Left renal pelvis (tissue), 4 donors: ENCODE results near the gene TBC1D8B. TPM values are rescaled to one million over a fixed set of nuclear protein-coding genes. Genes with fewer than 3 reads are reported as not detected.

Experiments used
- DNase-seq, 4 donors: peaks; one replicate each; pipeline ENCODE4 v3.0.0-alpha.2; 2013; ENCODE audit warnings: low read depth in 4 of 4, low spot score in 3 of 4
- polyA plus RNA-seq, 4 donors: library from polyadenylated mRNA; unstranded; fragments of 120-200 nt; gene quantifications; one replicate each; pipeline ENCODE4 v1.2.1, GENCODE V29; 2013; ENCODE audit not compliant: insufficient read length in 4 of 4

Gene TBC1D8B
- polyA plus RNA-seq, 4 donors = 5.3 to 11.7 (median 6.8) TPM

- DNase-seq = no peak
These were observed 94.8 kb downstream of the TBC1D8B start for GRCh38 chrX:106897259-106897658.

- DNase-seq = no peak
These were observed 96.0 kb downstream of the TBC1D8B start for GRCh38 chrX:106898462-106898861.

DNA sequence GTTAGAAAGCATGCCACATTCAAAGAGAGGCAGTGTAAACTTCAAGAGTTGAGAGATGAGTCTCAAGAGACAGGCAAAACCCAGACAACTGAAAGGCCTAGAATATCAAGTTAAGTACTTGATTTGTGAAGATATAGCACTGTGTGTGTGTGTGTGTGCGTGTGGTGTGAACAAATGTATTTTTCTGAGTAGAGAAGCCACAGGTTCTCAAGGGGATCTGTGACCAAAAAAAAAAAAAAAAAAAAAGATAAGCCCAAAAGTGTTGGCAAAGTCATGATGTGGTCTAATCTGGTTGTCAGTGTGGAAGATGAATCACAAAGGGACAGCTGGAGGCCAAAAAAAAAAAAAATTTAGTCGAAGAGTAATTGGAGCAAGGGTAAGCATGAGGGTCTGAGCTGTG lies 96.8 kb downstream of the TBC1D8B start:
- DNase-seq = no peak

DNA sequence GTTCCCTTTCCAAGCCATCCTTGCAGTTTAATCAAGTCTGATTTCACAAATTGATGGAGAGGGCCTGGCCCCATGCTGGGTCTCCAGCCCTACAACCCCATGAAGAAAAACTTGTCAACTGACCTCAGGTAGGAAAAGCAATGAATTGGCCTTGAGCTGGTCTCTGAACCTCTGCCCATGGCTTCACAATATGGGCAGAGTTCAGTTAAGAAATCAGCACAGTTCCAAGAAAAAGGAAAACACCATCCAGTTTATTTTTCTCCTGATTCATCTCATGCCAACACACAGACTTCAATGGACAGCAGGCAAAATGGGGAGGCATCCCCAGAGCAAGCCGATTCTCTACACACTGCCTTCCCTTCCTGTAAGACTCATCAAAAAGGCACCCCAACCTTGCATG lies 97.4 kb downstream of the TBC1D8B start:
- no peak for DNase-seq

DNA sequence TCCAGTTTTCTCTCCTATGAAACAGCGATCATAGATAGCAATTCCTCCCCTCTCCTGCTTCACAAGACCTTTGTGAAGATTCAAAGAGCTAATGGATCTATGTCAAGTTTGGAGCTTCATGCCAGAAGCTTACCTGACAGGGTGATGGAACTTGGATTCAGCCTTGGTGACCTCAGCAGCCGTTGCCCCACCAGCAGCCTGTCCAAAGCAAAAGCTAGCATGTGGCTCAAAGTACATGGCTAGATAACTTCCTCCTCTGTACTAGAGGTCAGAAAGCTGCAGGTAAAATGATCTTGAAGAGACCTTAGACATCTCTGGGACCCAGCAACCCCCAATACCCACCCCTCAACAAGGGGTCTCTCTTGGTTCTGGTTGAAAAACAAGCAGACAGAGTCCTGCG lies 98.9 kb downstream of the TBC1D8B start:
- DNase-seq = no peak

DNA sequence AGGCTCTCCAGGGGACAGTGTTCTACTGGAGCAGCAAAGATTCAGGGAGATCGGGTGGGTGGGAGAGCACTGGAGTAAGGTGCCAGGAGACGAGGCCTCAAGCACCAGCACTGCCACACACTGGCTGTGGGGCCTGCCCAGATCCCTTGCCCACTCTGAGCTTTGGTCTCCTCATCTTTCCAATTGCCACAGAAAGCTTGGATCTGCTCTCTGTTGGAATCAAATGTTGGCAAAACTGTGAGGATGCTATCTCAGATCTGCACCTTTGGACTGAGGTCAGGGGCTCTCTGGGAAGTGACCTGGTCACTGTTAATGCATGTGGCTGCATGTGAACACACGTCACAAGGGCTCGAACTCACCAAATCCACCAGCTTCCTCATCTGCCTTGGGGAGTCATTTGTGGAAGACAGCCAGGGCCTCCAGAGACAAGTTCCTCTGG lies 99.3 kb downstream of the TBC1D8B start:
- no peak for DNase-seq

DNA sequence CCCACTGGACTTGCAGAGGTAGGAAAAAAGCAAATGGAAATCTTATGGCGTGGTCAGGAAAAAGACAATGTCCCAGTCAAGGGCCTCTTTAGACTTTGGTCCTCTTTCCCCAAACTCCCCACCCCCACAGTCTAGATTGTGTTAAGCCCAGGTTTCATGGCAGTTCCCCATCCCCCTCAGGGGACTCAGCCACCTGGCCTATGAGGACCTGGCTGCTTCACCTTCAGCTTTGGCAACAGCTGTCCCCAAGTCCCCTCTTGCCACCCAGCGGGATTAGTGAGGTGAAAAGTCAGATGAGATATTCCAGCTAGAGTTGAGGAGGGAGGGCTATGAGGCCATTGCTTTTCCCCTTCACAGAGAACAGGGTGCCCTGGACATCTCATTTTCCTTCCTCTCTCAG lies 100.2 kb downstream of the TBC1D8B start:
- no peak for DNase-seq

GRCh38 chrX:106903291-106903824 lies 100.9 kb downstream of the TBC1D8B start, which contains the start of gene RIPPLY1:
Gene RIPPLY1, minus strand, starts transcription at chrX:106903341. Its CDS starts 54 bp downstream, at chrX:106903287.
- no peak for DNase-seq

DNA sequence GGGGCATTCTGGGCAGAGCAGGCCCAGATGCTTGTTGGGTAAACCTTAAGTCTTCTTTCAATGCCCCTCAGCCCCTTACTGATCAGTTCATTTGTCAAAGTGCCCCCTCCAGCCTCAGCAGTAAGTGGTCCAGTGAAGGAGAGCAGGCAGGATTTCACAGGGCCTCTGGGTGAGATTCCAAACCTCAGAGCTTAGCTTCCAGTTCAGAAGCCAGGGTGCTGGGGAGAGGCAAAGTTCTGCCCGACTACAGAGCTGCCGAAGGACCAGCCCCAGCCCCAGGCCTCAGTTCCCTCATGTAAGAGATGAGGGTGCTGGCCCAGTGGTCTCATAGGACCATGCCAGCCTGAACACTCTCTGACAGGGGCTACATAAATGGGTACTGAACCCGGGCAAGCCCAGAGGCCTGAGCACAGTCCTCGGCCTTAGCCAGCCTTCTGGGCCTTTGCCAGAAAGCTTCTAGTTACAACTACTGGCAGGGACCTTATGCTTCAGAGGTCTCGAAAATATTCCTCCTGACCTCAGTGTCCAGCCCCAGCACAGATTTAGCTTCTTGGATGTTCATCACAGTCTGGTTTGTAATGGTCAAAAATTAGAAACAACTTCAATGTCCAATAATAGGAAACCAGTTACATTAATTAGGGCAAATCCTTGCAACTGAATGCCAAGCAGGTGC lies 101.5 kb downstream of the TBC1D8B start:
- DNase-seq = no peak

GRCh38 chrX:106905064-106905708 lies 102.7 kb downstream of the TBC1D8B start:
- no peak for DNase-seq

DNA sequence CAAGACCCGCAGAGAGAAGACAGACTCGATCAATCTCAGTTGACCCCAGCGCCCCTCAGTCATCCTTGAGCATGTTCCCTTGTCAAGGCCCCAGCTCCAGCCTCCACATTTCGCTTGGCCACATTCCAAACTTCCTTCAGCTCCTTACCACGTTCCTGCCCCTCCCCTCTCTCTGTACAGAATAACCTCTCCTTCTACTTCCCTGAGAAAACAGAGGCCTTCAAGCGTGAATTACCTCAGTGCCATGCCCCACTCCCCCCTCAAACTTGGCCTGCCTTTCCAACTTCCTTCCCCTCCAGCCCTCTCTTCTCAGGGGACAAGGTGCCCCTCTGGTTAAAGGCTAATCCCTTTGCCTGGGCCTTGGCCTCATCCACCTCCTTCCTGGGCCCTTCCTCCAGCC lies 103.9 kb downstream of the TBC1D8B start:
- DNase-seq = peak in 2 of 4 donors; percentile 45 to 52

DNA sequence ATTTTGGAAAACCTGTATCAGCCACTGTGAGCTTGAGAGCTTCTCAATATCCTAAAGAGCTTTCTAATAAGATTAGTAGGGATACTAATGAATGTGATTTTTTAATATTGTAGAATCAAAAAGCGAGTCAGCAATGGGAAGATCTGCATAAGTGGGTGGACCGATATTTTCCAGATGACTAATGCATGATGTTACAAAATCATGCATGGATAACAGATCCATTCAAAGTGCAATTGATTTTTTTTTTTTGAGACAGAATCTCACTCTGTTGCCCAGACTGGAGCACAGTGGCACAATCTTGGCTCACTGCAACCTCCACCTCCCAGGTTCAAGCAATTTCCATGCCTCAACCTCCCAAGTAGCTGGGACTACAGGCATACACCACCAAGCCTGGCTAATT lies 110.4 kb downstream of the TBC1D8B start:
- DNase-seq = no peak

DNA sequence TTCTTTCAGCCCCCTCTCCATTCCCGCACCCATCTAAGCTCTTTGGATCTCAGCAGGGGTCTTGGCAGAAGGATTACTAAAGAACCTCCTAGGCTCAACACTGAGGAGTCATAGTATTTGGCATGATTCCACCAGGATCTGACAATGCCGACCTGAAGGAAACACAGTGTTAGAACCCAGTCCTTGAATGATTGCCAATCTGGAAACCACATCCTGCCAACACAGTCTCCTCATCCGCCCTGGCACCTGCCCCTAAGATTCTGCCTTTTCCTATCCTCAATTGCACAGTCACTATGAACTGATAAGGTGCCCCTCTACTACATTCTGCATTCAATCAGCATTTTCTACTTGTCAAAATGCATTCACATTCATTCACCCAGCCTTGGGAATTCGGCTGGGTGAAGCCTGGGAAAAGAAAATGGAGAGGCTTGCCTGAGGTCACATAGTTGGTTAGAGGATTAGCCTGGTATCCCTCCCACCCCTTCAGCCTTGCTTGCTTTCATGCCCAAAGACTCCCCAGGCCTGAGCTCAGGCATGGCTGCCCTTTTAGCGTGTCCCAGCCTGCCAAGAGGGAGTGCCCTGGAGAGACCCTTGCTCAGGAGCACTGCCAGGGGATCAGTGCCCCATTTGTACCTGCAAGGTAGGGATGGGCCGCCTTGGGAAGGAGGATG lies 115.5 kb downstream of the TBC1D8B start:
- no peak for DNase-seq

DNA sequence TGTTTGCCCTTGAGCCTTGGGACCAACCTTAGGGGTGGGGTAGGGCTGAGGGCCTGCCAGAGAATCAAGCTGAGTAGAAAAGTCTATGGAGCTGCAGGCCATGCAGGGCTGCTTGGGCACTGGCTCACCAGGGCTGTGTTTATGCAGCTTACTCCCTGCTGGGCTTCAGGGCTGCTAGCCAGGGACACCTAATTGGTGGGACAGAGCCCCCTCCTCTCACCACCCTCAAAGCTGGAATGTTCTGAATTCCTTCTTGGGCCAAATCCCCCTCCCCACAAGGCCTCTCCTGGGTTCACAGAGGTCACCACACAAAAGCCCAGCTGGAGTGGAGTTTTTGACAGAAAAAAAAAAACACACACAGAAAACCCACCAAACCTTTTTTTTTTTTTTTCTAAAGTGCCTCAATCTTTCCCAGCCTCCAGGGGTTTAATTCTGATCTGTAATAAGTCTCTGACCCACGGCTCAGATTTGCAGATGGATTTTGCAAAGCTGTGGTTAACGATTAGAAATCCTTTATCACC lies 117.5 kb downstream of the TBC1D8B start, which contains the start of gene CLDN2:
TSS of gene CLDN2 (plus strand) at position 471 of the 521 bp plus-strand sequence. CDS start 7,827 bp downstream, outside the sequence.
- DNase-seq = no peak

GRCh38 chrX:106921637-106922036 lies 119.2 kb downstream of the TBC1D8B start:
- DNase-seq = no peak

Other genes with a start within 250 kb of the TBC1D8B start
- 1 to 10 TPM; 1.1 to 6.5 (median 5.6) TPM for gene RADX, start 190.7 kb upstream of the TBC1D8B start, polyA plus RNA-seq
- 10 to 100 TPM in 2 of 4 donors, 1 to 10 TPM in 1, under 1 TPM in 1; 0.64 to 14.7 (median 12.1) TPM for gene RNF128, start 76.0 kb upstream of the TBC1D8B start, polyA plus RNA-seq
- 1 to 10 TPM in 3 of 4 donors, not detected in 1; 2.5 to 2.9 (median 2.6) TPM for gene RIPPLY1, start 100.7 kb downstream of the TBC1D8B start, polyA plus RNA-seq
- gene CLDN2, start 117.7 kb downstream of the TBC1D8B start, polyA plus RNA-seq = 10 to 100 TPM in 3 of 4 donors, 1 to 10 TPM in 1; 1.3 to 71.6 (median 46.6) TPM
- gene MORC4, start 197.5 kb downstream of the TBC1D8B start, polyA plus RNA-seq = 10 to 100 TPM; 18.9 to 31.1 (median 23.4) TPM